HG03095 (cell line): Measurements from ENCODE around the gene NBAS.

Experiments used
- ATAC-seq: cut with Tn5 transposase; IDR thresholded peaks from one replicate; pipeline ENCODE4 v1.9.1; 2021; ENCODE audit warnings: moderate library complexity; ENCODE audit not compliant: unreplicated experiment

The NBAS gene

DNA sequence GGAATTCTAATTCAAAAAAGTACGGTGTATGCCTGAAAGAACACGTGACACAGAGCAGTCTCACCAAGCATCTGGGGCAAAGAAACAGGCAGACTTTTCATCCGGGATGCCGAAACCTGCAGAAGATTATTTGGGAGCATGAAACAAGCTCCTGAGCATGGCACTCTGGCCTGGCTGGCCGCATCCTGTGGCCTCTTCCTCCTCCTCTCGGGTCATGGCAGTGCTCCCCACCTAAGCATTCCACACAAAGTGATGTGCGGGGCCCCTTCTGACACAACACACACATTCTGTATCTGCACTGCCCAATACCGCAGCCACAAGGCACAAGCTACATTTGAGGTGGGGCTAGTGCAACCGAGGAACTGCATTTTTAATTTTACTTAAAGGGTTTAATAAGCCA lies 380.8 kb downstream of the NBAS start:
- ATAC-seq = no peak

DNA sequence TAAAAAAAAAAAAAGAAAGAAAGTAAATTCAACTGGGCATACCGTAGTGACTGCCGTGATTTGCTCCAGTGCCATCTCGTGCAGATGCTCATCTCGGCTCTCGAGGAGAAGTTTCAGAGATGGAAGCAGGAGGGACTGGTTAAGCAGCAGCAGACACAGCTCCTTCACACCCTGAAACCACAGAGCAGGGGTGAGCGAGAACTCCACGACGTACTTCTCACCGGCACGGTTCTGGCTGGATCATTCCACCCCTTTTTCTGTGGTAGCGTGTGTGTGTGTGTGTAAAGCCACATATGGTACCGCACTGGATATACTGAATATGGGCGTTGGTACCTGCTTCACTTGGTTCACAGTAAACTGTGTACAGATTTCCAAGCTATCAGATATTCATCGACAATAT lies 382.2 kb downstream of the NBAS start:
- ATAC-seq = no peak

DNA sequence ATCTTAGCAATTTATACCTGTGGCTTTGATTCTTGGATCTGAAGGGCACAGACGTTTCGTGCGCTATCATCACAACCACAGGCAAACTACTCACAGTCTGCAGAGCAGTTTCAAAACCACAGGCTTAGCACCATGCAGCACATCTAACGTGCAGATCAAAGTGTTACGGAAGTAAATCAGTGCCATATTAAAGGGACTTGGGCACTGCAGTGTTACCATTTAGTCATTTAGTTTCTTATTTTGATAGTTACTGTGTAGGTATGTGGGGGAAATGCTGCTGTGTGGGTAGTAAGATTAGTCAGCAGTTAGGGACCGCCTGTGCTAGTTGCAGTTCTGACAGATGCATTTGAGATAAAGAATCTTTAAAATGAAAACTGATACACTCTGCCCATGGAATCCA lies 384.0 kb downstream of the NBAS start:
- ATAC-seq = peak; percentile 94

DNA sequence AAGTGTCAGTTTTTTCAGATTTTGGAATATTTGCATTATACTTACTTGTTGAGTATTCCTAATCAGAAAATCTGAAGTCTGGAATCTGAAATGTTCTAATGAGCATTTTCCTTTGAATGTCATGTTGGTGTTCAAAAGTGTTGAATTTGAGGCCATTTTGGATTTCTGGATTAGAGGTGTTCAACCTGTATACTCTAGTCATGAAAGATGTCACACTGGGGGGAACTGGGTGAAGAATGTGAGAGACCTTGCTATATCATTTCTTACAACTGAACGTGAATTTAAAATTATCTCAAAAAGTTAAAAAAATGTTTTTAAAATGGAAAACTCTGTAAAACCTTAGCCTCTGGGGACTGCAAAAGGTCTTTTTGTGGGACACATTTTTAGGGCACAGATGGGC lies 384.5 kb downstream of the NBAS start:
- no peak for ATAC-seq

DNA sequence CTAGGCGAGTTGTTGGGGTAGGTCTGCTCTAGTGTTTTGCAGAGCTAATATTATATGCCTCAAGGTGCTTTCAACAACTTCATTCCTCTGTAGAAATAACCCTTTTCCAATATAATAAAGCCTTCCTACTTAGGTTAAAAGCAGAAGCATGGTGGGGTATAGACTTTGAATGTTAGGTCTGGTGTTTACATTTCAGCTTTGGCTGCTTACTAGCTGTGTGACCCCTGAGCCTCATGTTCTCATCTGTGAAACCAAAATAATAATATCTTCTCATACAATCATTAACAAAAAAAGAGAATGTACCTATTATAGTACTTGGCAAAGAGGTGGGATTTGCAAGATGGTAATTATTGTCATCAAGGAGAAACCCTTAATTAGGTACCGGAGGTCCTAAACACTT lies 386.6 kb downstream of the NBAS start:
- ATAC-seq = no peak

DNA sequence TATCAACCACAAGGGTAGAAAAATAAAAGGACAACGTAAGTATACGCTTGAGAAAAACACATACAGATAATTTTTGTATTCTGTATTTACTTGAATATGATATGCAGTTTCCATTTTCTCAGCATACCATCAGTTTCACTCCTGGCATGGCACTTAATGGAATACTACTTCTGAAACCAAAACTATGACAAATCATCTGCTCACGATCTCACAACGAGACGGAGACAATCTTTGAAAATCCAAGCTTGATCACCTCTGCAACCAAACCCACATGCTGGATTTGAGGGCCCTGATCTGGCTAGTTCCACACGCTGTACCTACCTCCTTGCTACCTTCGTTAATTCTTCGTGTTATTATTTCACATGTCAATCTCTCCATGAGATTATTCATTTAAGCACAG lies 387.6 kb downstream of the NBAS start:
- no peak for ATAC-seq

DNA sequence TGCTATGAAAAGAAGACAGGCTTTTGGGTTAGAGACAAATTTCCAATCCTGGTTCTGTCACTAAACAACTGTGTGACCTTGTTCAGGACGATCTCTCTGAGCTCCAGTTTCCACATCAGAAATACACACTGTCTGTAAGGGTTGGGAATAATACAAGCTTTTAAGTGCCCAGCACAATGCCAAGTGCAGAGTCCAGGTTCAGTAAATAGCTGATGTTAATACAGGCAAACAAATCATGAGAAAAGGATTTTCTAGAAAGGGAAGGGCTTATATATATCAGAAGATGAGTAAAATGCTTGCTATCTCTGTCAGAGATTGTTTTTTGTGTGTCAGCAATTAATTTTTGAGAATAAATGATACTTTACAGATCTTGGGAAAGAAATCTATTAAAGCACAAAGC lies 388.3 kb downstream of the NBAS start:
- ATAC-seq = no peak

DNA sequence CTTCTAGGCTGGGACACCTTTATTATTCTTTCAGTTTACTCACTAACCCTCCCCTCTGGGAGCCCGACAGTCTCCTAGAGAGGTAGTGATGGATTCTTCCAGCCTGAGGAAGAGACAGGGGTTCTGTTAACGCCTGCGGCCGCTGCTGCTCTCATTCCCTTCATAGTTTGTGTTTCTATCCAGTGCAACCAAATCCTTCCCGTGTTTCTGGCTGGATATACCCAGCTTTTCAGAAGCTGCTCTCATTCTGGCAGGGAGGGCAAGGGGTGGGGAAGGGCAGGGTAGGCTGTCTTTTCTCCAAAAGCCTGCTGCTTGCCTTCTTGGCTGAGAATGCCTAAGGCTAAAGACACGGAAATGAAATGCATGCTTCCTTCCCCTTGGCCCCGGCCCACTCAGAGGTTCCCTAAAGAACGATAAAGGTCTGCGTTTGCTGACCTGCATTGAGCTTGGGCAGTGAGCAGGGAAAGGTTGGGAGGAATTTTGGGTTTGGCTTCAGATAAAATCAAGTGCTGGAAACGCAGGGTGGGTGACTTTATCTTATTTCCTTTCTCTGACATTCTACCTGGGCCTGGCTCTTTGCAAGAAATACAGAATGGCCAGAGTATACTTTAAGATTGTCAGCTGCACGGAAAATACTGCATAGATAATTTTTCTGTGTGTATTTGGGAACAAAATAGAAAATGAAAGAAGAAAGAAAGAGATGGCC lies 390.9 kb downstream of the NBAS start:
- ATAC-seq = no peak

DNA sequence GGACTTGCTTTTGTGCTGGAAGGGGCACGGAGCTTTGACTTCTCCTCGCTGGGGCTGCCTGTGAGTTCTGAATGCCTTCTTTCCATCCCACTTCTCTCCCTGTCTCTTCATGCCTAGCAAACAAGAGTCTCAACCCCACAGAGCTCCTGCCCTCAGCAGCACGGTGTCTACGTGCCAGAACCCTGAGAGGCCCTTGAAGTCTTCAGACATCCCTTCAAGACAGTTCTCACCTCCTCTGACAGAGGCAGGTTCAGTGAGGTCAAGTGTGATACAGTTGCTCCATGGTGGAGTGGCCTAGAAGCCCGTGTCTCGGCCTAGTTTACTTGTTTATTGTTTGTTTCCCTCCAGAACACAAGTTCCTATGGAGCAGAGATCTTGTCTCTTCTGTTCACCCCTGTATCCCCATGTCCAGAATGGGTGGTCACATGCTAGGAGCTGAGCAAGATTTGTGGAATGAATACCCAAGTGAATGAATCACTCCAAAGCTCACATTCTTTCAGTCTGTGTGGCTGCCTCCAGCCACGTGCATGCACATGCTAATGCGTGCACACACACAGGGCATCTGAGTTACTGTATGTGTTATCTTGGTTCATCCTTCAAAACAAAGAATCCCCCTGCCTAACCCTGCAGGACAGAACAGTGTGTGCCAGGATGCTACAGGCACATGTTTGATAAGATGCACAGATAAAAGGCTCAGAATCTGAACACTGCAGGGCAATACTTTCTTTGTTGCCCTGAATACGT lies 391.6 kb downstream of the NBAS start:
- no peak for ATAC-seq

DNA sequence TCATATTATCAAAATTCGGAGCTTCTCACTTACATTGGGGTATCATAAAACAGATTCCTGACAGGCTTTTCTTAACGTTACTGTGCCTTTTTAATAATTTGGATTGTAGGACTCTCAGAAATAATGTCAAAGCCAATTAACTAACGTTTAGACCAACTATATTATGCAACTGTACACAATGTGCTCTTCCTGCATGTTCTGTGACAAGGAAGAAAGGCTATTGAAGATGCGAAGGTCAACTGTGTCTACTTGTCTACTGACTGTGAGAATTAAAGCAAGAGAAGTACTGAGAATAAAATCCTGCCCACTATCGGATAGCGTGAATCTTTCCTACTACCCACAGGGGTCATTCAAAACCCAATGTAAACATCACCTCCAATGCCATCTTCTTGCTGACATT lies 393.0 kb downstream of the NBAS start:
- no peak for ATAC-seq

DNA sequence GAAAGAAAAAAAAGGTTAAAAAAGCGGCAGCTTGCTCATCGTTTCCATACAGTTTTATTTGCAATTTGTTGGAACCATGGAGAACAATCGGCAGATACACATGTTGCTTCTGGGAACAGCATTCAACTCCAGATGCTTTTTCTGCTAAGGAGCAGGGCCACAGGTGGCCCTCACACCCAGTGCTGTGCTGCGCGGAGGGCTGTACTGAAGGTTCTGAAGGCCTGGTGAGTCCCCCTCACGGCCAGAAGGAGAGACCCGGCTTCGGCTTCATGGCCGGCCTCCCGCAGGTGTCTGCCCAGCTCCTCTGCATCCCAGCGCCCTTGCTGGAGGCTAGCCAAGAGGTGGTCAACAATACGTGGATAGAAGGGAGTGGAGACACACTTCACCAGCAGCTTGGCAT lies 394.3 kb downstream of the NBAS start:
- ATAC-seq = no peak

DNA sequence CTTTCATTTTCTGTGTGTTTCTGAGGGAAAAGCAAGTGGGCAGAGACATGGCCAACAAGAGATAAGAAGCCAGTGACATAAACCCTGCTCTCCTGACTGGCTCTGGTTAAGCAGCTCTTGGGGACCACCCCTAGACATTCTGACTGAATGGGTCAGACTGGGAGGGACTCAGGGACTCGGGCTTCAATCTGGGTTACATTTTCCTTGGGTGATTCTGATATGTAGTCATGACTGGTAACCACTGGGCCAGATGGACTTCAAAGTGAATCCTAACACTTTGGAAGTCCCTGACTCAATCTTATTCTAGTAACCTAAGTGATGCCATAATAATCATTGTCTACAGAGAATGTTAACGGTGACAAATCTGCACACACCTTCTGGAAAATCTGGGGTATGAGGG lies 397.8 kb downstream of the NBAS start:
- ATAC-seq = no peak

DNA sequence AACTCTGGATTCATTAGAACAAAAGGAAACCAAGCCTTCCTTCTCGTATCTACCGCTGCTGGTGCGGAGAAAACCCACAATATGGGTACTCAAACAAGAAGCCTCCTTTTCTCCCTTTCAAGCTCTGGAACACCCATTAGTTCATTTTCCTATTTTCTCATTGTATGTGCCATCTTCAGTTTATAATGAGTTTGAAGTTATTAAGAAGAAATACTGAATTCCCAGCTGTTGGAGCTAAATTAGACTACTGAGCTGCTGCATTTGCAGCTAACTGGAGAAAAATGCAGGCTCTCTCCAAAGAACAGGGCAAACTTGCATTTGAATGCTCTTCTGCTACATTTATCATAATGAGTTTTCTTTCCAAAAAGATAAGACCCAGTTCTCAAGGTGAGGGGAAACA lies 398.5 kb downstream of the NBAS start:
- ATAC-seq = no peak

DNA sequence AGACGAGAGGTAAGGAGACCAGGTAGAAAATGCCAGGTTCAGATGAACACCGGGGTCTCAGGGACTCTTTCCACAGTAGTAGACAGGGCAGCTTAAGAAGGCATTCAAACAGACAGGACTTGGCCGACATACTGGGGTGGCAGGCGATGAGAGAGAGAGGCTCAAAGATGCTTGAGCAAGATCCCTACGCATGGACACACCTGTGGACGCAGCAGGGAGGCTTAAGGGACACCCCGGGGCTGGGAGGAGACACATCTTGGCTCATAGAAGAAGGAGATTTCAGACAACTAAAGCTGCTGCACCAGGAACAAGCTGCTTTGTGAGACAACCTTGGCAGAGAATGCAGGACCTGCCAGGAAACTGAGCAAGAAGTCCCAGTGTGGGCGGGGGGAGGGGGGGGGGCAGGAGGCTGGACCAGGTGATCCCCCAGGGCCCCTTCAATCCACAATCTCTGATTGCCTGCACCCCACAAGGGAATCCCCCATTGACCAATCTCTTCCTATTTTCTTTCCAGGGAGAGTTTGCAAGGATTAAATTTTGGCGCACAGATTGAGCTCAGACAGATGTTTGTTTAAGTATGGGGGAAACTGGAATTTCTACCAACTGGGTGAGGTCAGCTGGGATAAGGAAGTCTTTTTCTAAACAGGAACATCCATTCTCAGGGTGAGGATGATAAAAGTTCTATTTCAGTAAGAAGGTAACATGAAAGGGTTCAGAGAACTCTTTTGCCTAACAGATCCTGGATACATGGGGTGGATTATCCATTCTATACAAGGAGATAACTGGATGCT lies 400.7 kb downstream of the NBAS start:
- no peak for ATAC-seq

DNA sequence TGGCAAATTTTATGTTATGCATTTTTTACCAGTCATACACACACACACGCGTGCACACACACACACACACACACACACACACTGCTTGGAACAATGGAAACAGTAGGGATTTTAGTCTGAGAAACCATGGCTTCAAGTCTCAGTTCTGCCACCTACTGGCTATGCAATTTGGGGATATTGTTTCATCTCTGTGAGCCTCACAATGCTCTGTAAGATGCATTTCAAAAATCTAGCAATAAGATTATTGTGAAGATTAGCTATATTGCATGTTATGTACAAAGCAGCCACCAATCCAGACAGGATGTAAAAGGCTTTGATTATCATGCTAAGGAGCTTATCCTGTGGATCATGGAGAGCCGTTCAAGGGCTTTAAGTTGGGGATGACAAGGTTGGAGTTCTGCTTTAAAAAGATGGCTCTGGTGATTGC lies 401.4 kb downstream of the NBAS start:
- no peak for ATAC-seq

DNA sequence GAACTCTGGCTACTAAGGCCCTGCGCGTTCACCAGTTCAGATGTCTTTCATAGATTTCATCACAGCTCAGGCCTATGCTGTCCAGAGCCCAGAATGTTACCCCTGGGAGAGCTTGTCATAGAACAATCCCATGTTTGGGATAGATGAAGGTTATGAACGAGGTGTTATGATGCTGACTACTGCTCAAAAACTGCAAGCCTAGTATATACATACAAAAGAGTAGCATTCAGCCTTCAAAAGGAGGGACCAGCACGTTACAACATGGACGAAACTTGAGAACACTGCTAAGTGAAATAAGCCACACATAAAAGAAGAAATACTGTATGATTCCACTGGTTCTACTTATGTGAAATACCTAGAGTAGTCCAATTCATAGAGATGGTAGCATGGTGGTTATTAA lies 401.9 kb downstream of the NBAS start:
- ATAC-seq = no peak

DNA sequence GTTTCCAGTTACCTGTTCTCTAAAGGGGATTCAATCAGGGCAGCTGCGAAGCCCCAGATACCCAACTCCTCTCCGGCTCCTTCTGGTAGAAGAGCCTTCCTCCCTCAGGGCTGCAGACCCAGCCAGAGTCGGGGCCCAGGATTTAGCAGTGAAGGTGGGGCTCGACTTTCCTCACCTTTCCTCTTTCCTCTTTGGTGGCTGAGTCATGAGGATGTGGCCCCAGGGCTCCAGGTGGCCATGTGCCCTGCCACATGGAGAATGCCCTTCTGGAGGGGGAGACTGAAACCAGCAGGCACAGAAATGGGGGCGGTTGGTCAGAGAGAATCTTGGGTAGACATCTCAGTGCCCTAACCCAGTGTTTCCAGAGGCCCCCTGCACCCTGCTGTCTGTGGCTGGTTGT lies 402.6 kb downstream of the NBAS start:
- ATAC-seq = no peak

DNA sequence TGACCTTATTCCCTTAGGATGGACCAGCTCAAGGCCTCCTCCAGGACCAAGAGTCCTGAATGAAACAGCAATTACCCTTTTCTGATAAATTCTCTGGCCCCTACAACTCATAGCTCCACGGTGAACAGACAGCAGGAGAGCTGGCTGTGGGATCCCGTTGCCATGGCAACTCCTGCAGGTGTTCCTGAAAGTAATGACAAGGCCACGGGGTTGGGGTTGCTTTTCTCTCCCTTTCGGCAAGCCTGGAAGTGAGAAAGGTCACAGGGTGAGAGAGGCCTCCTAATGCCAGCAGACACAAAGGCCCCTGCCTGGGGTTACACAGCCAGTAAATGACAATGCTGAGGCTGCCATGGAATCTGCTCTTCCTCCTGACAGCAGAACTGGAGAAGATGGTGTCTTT lies 403.0 kb downstream of the NBAS start:
- no peak for ATAC-seq

DNA sequence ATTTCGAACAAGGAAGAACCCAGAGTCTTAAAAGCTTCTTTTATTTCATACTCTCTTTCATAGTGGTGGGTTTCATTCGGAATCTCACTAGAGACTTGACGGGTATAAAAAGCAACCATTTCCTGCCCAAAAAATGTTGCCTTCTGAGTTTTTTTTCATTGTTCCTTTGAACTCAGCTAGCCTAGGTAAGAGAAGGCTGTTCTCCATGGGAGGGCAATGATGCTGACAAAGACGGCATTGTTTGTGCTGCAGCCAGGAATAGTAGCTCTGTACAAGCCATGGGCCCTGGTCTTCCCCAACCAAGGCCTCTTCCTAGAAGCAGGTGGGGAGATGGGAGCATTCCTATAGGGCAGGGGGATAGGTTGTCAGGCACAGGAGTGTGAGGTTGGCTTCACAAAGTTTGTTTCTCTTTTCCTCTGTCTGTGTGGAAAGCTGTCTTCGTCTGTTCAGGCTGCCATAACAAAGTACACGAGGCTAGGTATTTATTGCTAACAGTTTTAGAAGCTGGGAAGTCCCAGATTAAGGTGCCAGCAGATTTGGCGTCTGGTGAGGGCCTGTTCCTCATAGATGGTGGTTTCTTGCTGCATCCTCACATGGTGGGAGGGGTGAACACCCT lies 405.1 kb downstream of the NBAS start:
- ATAC-seq = no peak

DNA sequence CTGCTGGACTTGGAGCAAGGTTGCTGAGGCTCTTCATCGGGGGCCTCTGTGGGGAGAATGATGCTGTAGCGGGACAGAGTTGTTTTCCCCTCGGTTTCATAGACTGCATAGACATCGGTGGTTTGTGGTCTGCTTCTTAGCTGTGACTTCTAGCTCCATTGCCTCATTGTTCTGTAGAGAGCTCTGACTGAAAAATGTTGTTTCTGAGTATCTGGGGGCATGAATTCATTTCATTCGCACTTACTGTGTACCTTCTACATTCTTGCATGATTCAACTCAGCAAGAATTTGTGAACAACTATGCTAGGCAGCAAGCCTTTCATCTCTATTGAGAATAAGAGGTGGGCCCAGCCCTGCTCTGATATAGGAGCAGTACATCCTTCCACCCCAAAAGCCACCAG lies 406.8 kb downstream of the NBAS start:
- no peak for ATAC-seq

DNA sequence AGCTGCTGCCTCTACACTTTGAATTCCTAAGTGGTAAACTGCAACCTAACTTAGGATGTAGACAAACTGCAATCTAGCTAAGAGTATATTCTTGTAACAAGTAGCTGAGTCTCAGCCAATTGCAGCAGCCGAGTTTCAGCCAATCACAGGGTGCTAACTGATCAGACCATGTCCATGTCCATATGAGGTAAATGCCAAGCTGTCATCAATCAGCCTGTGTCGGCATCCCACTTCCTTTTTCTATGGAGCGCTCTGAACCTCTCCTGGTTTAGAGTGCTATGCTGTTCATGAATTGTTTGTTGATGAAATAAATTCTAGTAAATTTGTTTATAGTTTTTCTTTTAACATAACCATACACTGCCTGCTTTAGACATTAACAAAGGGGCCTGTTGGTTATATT lies 408.8 kb downstream of the NBAS start:
- no peak for ATAC-seq

DNA sequence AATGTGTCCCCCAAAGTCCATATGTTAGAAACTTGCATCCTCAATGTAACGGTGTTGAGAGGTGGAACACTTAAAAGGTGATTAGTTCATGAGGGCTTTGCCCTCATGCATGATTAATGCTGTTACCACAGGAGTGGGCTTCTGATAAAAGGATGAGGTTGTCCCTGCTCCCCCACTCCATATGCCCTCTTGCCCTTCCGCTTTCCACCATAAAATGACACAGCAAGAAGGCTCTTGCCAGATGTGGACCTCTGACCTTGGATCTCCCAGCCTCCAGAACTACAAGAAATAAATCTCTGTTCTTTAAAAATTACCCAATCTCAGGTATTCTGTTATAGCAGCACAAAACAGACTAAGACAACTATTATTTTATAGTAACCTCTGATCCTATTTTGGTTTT lies 412.1 kb downstream of the NBAS start:
- no peak for ATAC-seq
